ENCODE measurements around the gene CACFD1. TPM values are rescaled to one million over a fixed set of nuclear protein-coding genes. Genes with fewer than 3 reads are reported as not detected.

Gene CACFD1
- total and polyA plus RNA-seq, 2 donors (not counting 3 experiments of a cell fraction or from before 2014, with no cell fraction given): 9.7 to 11.5 TPM

- no peaks in the 10 kb centered on the region for H3K36me3 ChIP-seq (ENCODE audit: control insufficient read depth in 2 of 2, extremely low read depth in 1 of 2, insufficient read depth in 2 of 2, low read length in 2 of 2)
- TF ChIP-seq FOS (IDR thresholded peaks at IDR 0.05; ENCODE audit: borderline replicate concordance, insufficient read depth, low read length) (no peak), EZH2 (IDR thresholded peaks at IDR 0.05; ENCODE audit: borderline replicate concordance, low read depth, low read length, severe bottlenecking) (no peak), GATA2 (IDR thresholded peaks at IDR 0.05; ENCODE audit: insufficient read depth, insufficient read length, low read depth, low read length) (no peak), CTCF (IDR thresholded peaks at IDR 0.05; ENCODE audit: extremely low read depth in 1 of 2, insufficient read depth in 1 of 2, low read depth in 1 of 2, low read length in 2 of 2) (no peak), POLR2A (IDR thresholded peaks at IDR 0.05; ENCODE audit: low read depth, low read length) (no peak), MAX (IDR thresholded peaks at IDR 0.05; ENCODE audit: insufficient read depth, insufficient read length) (no peak), JUN (IDR thresholded peaks at IDR 0.05; ENCODE audit: borderline replicate concordance, insufficient read depth, insufficient read length, low read depth) (no peak), POLR2AphosphoS5 (IDR thresholded peaks at IDR 0.05; ENCODE audit: insufficient read depth, low read depth, low read length) (no peak), MYC (IDR thresholded peaks at IDR 0.05; ENCODE audit: low read depth, low read length) (no peak)
- no peaks in the 10 kb centered on the region for H3K4me1 ChIP-seq (ENCODE audit: control insufficient read depth, extremely low read depth, insufficient read depth, low read length)
- H3K9me1 ChIP-seq (replicated peaks; ENCODE audit: control insufficient read depth, extremely low read depth, insufficient read depth, low read length): no peaks in the 10 kb centered on the region
- no peaks in the 10 kb centered on the region for H4K20me1 ChIP-seq (replicated peaks; ENCODE audit: control insufficient read depth, extremely low read depth, insufficient read depth, low read length)
- no TSS peak for BruUV-seq (replicated peaks)
- H3K27ac ChIP-seq (ENCODE audit: insufficient read depth, low read depth, low read length): no peak overlapping the region
- H2AFZ ChIP-seq (ENCODE audit: low read depth, low read length): no peak overlapping the region
- POLR2A ChIA-PET: no interaction called here
- no peak overlapping the region for H3K4me2 ChIP-seq (ENCODE audit: insufficient read depth, low read length)
- H3K9ac ChIP-seq (replicated peaks; ENCODE audit: extremely low read depth, insufficient read depth, low read length): no peak overlapping the region
- H3K27me3 ChIP-seq (ENCODE audit: control insufficient read depth in 2 of 2, insufficient read depth in 2 of 2, low read length in 2 of 2): no peaks in the 10 kb centered on the region
- dilution Hi-C loops (cut with MboI; ENCODE audit: extremely low pct_ligation_motif_present, low sequenced_read_pairs) (no loop called here), intact Hi-C loops (cut with micrococcal nuclease) (no loop called here)
- no peaks in the 10 kb centered on the region for H3K9me3 ChIP-seq (replicated peaks; ENCODE audit: control insufficient read depth, insufficient read depth, low read length)
- DNase-seq (ENCODE audit: low read depth, low spot score) (no peak), FAIRE-seq (no peak)
- CTCF ChIA-PET: interaction anchor here (1.1 to 1.4 kb wide), 2 partner anchors 11 to 473 kb away, joined by 3 read pairs; no protein-coding TSS in a partner anchor
- H3K4me3 ChIP-seq (replicated peaks in 1 of 3; ENCODE audit: insufficient read depth in 1 of 3, low read depth in 1 of 3, low read length in 3 of 3): no peak overlapping the region
- no peaks in the 10 kb centered on the region for H3K79me2 ChIP-seq (ENCODE audit: control insufficient read depth, insufficient read depth, low read length)
These were observed 35.0 kb downstream of the CACFD1 start for GRCh38 chr9:133494636-133495326.

Measured in endothelial cell of umbilical vein (primary cell).